LNCaP clone FGC (cell line): Measurements from ENCODE around the gene ALKBH5.

Experiments
- DNase-seq: peaks from one replicate; pipeline ENCODE4 v3.0.0-alpha.2; 2011; ENCODE audit warnings: low read depth
- H3K4me3 ChIP-seq: 2 replicates; pipeline ENCODE4 v1.5.1; 2011; ENCODE audit warnings: mild to moderate bottlenecking, low read depth, low read length, control low read depth
- TF ChIP-seq, protein P1 (sequence below): IDR thresholded peaks from 2 replicates; pipeline ENCODE4 v1.5.1; 2012; ENCODE audit warnings: mild to moderate bottlenecking; ENCODE audit not compliant: control insufficient read depth, insufficient read depth; ENCODE audit errors: extremely low read depth

ALKBH5 gene

DNA sequence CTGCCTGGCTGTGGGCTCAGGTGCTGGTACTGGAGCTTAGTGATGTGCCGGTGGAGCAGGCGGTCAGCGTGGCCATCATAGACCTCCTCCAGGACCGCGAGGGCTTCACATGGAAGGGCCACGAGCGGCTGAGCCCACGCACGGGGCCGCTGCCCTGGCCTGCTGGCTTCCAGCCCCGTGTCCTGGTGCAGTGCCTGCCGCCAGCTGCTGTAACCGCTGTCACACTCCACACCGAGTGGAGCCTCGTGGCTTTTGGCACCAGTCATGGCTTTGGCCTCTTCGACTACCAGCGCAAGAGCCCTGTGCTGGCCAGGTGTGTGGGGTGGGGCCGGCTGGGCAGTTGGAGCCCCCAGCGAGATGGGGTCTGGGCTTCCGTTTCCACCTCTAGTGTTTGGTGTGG lies 53.8 kb downstream of the ALKBH5 start:
- no peak for DNase-seq
- no peak overlapping the region for H3K4me3 ChIP-seq
- TF ChIP-seq, protein P1, sequence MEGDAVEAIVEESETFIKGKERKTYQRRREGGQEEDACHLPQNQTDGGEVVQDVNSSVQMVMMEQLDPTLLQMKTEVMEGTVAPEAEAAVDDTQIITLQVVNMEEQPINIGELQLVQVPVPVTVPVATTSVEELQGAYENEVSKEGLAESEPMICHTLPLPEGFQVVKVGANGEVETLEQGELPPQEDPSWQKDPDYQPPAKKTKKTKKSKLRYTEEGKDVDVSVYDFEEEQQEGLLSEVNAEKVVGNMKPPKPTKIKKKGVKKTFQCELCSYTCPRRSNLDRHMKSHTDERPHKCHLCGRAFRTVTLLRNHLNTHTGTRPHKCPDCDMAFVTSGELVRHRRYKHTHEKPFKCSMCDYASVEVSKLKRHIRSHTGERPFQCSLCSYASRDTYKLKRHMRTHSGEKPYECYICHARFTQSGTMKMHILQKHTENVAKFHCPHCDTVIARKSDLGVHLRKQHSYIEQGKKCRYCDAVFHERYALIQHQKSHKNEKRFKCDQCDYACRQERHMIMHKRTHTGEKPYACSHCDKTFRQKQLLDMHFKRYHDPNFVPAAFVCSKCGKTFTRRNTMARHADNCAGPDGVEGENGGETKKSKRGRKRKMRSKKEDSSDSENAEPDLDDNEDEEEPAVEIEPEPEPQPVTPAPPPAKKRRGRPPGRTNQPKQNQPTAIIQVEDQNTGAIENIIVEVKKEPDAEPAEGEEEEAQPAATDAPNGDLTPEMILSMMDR = no peak

DNA sequence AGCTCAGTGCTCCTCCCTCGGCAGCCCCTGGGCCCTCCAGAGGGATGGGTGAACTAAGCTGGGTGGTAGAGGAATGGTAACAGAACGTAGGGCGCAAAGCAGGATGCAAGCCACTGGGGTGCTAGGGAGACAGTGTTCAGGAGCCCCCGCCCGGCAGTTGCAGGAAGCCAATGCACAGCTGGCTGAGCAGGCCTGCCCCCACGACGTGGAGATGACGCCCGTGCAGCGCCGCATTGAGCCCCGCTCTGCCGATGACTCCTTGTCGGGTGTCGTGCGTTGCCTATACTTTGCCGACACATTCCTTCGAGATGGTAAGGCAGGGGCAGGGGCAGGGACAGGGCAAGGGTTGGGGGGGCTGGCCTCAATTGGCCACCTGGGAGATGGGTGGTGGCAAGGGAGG lies 54.7 kb downstream of the ALKBH5 start:
- no peak overlapping the region for H3K4me3 ChIP-seq
- DNase-seq = no peak
- TF ChIP-seq, protein P1 = no peak

DNA sequence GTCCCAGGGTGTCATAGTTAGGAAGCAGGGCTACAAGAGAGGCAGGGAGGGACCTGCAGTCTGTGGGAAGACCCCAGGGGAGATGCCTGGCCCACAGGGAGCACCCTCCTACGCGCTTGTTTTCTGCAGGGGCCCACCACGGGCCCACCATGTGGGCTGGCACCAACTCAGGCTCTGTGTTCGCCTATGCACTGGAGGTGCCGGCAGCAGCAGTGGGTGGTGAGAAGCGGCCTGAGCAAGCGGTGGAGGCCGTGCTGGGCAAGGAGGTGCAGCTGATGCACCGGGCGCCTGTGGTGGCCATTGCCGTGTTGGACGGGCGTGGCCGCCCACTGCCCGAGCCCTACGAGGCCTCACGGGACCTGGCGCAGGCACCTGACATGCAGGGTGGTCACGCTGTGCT lies 56.8 kb downstream of the ALKBH5 start:
- H3K4me3 ChIP-seq = no peak overlapping the region
- no peak for DNase-seq
- TF ChIP-seq, protein P1 = no peak

DNA sequence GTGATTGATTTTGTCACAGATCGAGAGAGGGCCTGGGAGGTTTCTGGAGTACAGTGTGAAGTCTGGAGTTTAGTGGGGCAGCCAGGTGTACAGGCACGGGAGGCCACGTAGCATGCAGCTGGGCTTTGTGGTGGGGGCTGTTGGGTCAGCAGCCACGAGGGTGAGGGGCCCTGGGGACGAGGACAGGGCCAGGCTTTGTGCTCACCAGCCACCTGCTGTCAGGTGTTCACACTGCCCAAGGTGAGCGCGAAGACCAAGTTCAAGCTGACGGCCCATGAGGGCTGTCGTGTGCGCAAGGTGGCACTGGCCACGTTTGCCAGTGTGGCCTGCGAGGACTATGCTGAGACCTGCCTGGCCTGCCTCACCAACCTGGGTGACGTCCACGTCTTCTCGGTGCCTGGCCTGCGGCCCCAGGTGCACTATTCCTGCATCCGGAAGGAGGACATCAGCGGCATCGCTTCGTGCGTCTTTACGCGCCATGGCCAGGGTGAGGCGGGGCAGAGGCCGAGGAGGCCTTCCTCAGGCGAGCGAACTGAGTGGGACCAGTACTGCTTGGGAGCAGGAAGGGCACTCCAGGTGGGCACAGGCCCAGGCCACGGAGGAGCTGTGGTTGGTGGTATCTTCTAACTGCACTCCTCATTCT lies 57.7 kb downstream of the ALKBH5 start:
- no peak for DNase-seq
- TF ChIP-seq, protein P1 = no peak
- H3K4me3 ChIP-seq = no peak overlapping the region

DNA sequence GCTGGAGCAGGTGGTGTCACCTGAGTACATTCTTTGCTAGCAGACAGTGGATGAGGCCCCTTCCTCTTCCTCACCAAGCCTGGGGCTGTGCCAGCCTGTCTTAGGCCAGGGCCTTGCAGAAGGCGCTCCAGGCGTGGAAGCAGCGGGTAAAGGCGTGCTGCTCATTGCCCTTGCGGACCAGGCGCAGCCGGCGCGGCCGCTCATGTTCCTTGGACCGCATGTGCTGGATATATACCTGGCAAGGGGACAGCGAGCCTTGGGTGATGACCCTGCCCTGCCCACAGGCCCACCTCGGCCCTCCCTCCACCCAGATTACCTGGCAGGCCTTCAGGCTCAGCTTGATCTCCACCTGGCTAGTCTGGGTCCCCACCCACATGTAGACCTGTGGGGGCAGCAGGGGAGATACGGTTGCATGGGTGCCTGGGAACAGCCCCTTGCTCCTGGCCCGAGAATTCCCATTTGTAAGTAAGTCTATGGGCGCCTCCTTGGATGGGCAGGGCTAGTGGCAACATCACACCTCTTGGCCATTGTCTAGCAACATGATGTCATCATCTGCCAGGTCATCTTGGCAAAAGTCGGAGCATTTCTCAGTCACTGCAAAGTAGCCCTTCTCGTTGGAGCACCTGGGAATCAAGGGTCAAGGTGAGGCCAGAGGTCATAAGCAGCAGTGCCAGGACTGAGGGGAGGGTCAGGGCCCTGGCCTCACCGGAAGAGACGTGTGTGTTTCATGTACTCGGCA lies 61.6 kb downstream of the ALKBH5 start:
- TF ChIP-seq, protein P1 = no peak
- H3K4me3 ChIP-seq = no peak overlapping the region
- no peak for DNase-seq

DNA sequence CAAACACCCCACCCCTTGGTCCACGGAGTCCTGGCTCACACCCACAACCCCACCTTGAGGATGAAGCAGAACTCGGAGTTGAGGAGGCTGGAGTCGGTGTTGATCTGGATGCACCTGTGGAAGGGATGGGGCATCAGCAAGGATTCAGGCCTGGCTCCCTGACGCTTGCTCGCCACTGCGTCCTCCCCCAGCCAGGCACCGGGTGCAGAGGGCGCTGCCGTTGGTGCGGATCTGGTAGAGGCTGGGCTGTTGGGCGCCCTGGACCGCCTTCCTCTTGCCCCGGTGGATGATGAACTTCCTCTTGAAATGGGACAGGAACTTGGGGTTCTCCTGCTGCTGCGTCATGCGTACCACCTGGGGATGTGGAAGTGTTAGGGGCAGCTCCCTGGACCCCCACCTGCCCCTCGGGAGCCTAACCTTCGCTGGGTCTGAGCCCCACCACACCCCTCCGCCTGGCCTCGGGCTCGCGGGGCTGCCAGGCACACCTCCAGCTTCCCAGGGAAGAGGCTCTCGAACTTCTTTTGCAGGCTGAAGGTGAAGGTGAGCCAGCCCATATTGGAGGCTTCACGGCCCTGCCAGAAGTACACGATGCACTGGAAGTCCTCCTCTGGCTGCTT lies 62.6 kb downstream of the ALKBH5 start:
- DNase-seq = no peak
- TF ChIP-seq, protein P1 = no peak
- no peak overlapping the region for H3K4me3 ChIP-seq
